ENCODE measurements around the gene SLC36A3.
"Not testable (repeated sequence)": the region's sequence is repeated elsewhere in the genome, so short reads cannot be mapped to it uniquely, and the experiment has no call there.

SLC36A3 gene

DNA sequence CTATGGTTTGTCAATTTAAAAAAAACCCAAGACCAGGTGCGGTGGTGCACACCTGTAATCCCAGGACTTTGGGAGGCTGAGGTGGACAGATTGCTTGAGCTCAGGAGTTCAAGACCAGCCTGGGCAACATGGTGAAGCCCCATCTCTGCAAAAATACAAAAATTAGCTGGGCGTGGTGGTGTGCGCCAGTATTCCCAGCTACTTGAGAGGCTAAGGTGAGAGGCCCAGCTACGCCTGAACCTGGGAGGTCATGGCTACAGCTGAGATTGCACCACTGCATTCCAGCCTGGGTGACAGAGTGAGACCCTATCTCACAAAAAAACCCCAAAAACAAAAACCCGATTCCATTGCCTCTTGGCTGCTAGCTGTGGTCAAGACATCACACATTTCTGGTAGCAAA is 48.6 kb downstream of the SLC36A3 start:
- H3K4me3 ChIP-seq (ENCODE audit: low read depth, low read length); H3K4ac ChIP-seq (ENCODE audit: low read depth, low read length); H4K12ac ChIP-seq (ENCODE audit: low read depth, low read length); H2BK5ac ChIP-seq (ENCODE audit: low read depth, low read length, poor library complexity); H2AK5ac ChIP-seq (ENCODE audit: low read length); H3K14ac ChIP-seq (ENCODE audit: low read length); H3K79me2 ChIP-seq (ENCODE audit: control insufficient read depth, insufficient read depth, low read length, poor library complexity); H4K91ac ChIP-seq (ENCODE audit: low read depth, low read length); H3K9me3 ChIP-seq (ENCODE audit: insufficient read depth, low read depth, low read length); DNase-seq; H3K18ac ChIP-seq (ENCODE audit: low read length); H3K23ac ChIP-seq (ENCODE audit: low read length); H3K9ac ChIP-seq (ENCODE audit: low read length); H3K27ac ChIP-seq (ENCODE audit: low read depth, low read length); H3K27me3 ChIP-seq (ENCODE audit: insufficient read depth, low read length); H2BK120ac ChIP-seq (ENCODE audit: insufficient read depth, low read length, poor library complexity); H2AFZ ChIP-seq (ENCODE audit: insufficient read depth, low read length, poor library complexity); H3K36me3 ChIP-seq (ENCODE audit: control insufficient read depth in 1 of 2, insufficient read depth in 2 of 2, low read length in 2 of 2); H3K4me2 ChIP-seq (ENCODE audit: low read length); H4K8ac ChIP-seq (ENCODE audit: low read depth, low read length): not testable (repeated sequence)
- Histone ChIP-seq H3K4me1 (ENCODE audit: control insufficient read depth in 1 of 2, insufficient read depth in 2 of 2, low read length in 2 of 2) (peaks cover 28% of the 10 kb centered on the region in 2 experiments), H2BK12ac (ENCODE audit: low read length) (peak overlapping the region; percentile 6), H3K79me1 (ENCODE audit: low read length) (peaks cover 29% of the 10 kb centered on the region)
- WGBS (ENCODE audit: extremely low coverage, insufficient coverage, insufficient read length), result no CpG with 5 or more reads among the region's 5 CpGs

DNA sequence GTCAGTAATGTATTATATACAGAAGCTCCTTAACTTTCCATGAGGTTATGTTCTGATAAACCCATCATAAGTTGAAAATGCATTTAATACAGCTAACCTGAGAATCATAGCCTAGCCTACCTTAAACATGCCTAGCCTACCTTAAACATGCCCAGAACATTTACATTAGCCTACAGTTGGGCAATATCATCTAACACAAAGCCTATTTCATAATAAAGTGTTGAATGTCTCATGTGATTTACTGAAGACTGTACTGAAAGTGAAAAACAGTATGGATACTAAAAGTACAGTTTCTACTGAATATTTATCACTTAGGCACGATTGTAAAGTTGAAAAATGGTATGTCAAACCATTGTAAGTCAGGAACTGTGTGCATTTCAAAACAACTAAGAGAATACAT is 49.0 kb downstream of the SLC36A3 start:
- Histone ChIP-seq H2AK5ac (ENCODE audit: low read length) (no peak overlapping the region), H3K4me3 (ENCODE audit: low read depth, low read length) (no peak overlapping the region), H3K9ac (ENCODE audit: low read length) (no peak overlapping the region), H3K36me3 (ENCODE audit: control insufficient read depth in 1 of 2, insufficient read depth in 2 of 2, low read length in 2 of 2) (no peaks in the 10 kb centered on the region), H2BK12ac (ENCODE audit: low read length) (no peak overlapping the region), H3K9me3 (ENCODE audit: insufficient read depth, low read depth, low read length) (no peaks in the 10 kb centered on the region), H3K4me2 (ENCODE audit: low read length) (no peak overlapping the region), H4K8ac (ENCODE audit: low read depth, low read length) (no peak overlapping the region), H3K18ac (ENCODE audit: low read length) (no peak overlapping the region), H3K4ac (ENCODE audit: low read depth, low read length) (no peak overlapping the region), H3K23ac (ENCODE audit: low read length) (no peak overlapping the region), H2BK120ac (ENCODE audit: insufficient read depth, low read length, poor library complexity) (no peak overlapping the region), H4K91ac (ENCODE audit: low read depth, low read length) (no peak overlapping the region), H3K79me1 (ENCODE audit: low read length) (peaks cover 26% of the 10 kb centered on the region), H3K14ac (ENCODE audit: low read length) (no peak overlapping the region), H3K4me1 (ENCODE audit: control insufficient read depth in 1 of 2, insufficient read depth in 2 of 2, low read length in 2 of 2) (peaks cover 23 to 24% of the 10 kb centered on the region in 2 experiments), H4K12ac (ENCODE audit: low read depth, low read length) (no peak overlapping the region), H3K79me2 (ENCODE audit: control insufficient read depth, insufficient read depth, low read length, poor library complexity) (peaks cover 3% of the 10 kb centered on the region), H2AFZ (ENCODE audit: insufficient read depth, low read length, poor library complexity) (no peak overlapping the region), H2BK5ac (ENCODE audit: low read depth, low read length, poor library complexity) (no peak overlapping the region), H3K27me3 (ENCODE audit: insufficient read depth, low read length) (no peaks in the 10 kb centered on the region), H3K27ac (ENCODE audit: low read depth, low read length) (no peak overlapping the region)
- no peak for DNase-seq
- WGBS (ENCODE audit: extremely low coverage, insufficient coverage, insufficient read length), result no CpG with 5 or more reads among the region's 1 CpG

DNA sequence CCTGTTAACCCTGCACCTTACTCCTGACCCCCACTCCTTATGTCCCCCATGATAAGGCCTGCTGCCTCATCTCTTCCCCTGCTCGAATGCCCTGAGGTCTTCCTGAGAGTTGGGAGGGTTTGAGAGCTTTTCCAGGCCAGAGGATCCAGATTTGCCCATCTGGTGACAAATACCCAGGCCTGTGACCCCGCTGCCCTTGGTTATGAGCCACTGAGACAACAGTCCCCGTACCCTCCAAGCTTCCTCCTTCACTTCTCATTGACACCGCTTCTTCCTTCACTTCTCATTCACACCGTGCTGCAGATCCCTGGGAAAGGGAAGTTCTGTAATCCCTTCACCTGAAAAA is 50.0 kb downstream of the SLC36A3 start:
- Histone ChIP-seq H3K79me1 (ENCODE audit: low read length) (peaks cover 21% of the 10 kb centered on the region), H3K18ac (ENCODE audit: low read length) (peak overlapping the region; percentile 86), H2AK5ac (ENCODE audit: low read length) (no peak overlapping the region), H3K14ac (ENCODE audit: low read length) (peak overlapping the region; percentile 66), H3K4me1 (ENCODE audit: control insufficient read depth in 1 of 2, insufficient read depth in 2 of 2, low read length in 2 of 2) (peaks cover 19 to 20% of the 10 kb centered on the region in 2 experiments), H3K9me3 (ENCODE audit: insufficient read depth, low read depth, low read length) (no peaks in the 10 kb centered on the region), H4K12ac (ENCODE audit: low read depth, low read length) (peak overlapping the region; percentile 45), H2BK120ac (ENCODE audit: insufficient read depth, low read length, poor library complexity) (peak overlapping the region; percentile 88), H2BK12ac (ENCODE audit: low read length) (peak overlapping the region; percentile 33), H3K23ac (ENCODE audit: low read length) (no peak overlapping the region), H3K4me3 (ENCODE audit: low read depth, low read length) (peak overlapping the region; percentile 78), H4K8ac (ENCODE audit: low read depth, low read length) (peak overlapping the region; percentile 67), H3K27ac (ENCODE audit: low read depth, low read length) (peak overlapping the region; percentile 69), H3K36me3 (ENCODE audit: control insufficient read depth in 1 of 2, insufficient read depth in 2 of 2, low read length in 2 of 2) (no peaks in the 10 kb centered on the region), H3K79me2 (ENCODE audit: control insufficient read depth, insufficient read depth, low read length, poor library complexity) (peaks cover 3% of the 10 kb centered on the region), H3K27me3 (ENCODE audit: insufficient read depth, low read length) (no peaks in the 10 kb centered on the region), H3K4me2 (ENCODE audit: low read length) (peak overlapping the region; percentile 95), H4K91ac (ENCODE audit: low read depth, low read length) (peak overlapping the region; percentile 82), H3K4ac (ENCODE audit: low read depth, low read length) (peak overlapping the region; percentile 59), H2BK5ac (ENCODE audit: low read depth, low read length, poor library complexity) (peak overlapping the region; percentile 58), H2AFZ (ENCODE audit: insufficient read depth, low read length, poor library complexity) (peak overlapping the region; percentile 82), H3K9ac (ENCODE audit: low read length) (peak overlapping the region; percentile 16)
- WGBS (ENCODE audit: extremely low coverage, insufficient coverage, insufficient read length), result no CpG with 5 or more reads among the region's 5 CpGs
- no peak for DNase-seq

DNA sequence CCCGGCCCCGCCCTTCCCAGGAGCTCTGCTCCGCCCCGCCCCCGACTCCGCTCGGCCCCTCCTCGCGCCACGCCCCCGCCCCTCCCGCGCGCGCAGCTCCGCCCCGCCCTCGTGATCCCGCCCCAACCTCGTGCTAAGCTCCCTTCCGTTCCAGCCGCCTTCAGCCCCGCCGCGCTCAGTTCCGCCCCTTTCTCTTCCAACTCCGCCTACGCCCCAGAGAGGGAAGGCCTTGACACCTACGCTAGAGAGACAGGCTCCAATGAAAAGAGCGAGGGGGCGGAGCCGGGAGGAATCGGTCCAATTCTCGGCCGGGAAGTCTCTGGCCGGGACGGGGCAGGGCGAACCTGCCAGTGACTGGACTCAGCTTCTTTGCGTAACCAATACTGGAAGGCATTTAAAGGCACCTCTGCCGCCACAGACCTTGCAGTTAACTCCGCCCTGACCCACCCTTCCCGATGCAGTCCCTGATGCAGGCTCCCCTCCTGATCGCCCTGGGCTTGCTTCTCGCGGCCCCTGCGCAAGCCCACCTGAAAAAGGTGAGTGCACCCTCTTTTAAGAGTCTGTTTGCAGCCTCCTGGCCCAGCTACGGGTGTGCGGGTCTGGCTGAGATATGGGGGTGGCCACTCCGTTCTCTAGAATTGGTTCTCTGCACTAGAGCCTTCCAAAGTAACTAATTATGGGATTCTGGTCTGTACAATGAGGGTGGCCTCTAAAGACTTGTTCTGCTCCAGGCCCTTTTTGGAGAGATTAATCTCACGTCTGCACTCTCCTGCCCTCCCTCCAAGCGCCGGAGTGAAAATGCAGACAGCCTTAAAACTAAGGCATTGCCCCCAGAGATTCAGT is 50.6 kb downstream of the SLC36A3 start, which contains the start of gene GM2A:
GM2A (plus strand) TSS at position 424 of the 843 bp plus-strand sequence; CDS start at position 456, 32 bp downstream.
- Histone ChIP-seq H3K4me1 (ENCODE audit: control insufficient read depth in 1 of 2, insufficient read depth in 2 of 2, low read length in 2 of 2) (peaks cover 13 to 14% of the 10 kb centered on the region in 2 experiments), H3K4ac (ENCODE audit: low read depth, low read length) (peak within 1 kb of the TSS; percentile 59), H2AFZ (ENCODE audit: insufficient read depth, low read length, poor library complexity) (peak within 1 kb of the TSS; percentile 82), H3K9ac (ENCODE audit: low read length) (peak within 1 kb of the TSS; percentile 49), H3K79me2 (ENCODE audit: control insufficient read depth, insufficient read depth, low read length, poor library complexity) (peaks cover 3% of the 10 kb centered on the region), H3K27ac (ENCODE audit: low read depth, low read length) (peak within 1 kb of the TSS; percentile 69), H2BK12ac (ENCODE audit: low read length) (peak within 1 kb of the TSS; percentile 33), H3K23ac (ENCODE audit: low read length) (no peak within 1 kb of the TSS), H3K27me3 (ENCODE audit: insufficient read depth, low read length) (no peaks in the 10 kb centered on the region), H3K18ac (ENCODE audit: low read length) (peak within 1 kb of the TSS; percentile 86), H2BK120ac (ENCODE audit: insufficient read depth, low read length, poor library complexity) (peak within 1 kb of the TSS; percentile 88), H4K8ac (ENCODE audit: low read depth, low read length) (peak within 1 kb of the TSS; percentile 67), H2BK5ac (ENCODE audit: low read depth, low read length, poor library complexity) (peak within 1 kb of the TSS; percentile 58), H3K36me3 (ENCODE audit: control insufficient read depth in 1 of 2, insufficient read depth in 2 of 2, low read length in 2 of 2) (no peaks in the 10 kb centered on the region), H3K9me3 (ENCODE audit: insufficient read depth, low read depth, low read length) (no peaks in the 10 kb centered on the region), H2AK5ac (ENCODE audit: low read length) (no peak within 1 kb of the TSS), H3K79me1 (ENCODE audit: low read length) (peaks cover 16% of the 10 kb centered on the region), H4K12ac (ENCODE audit: low read depth, low read length) (peak within 1 kb of the TSS; percentile 45), H3K4me3 (ENCODE audit: low read depth, low read length) (peak within 1 kb of the TSS; percentile 78), H3K4me2 (ENCODE audit: low read length) (peak within 1 kb of the TSS; percentile 95), H3K14ac (ENCODE audit: low read length) (peak within 1 kb of the TSS; percentile 66), H4K91ac (ENCODE audit: low read depth, low read length) (peak within 1 kb of the TSS; percentile 82)
- peak; percentile 100 for DNase-seq
- no CpG with 5 or more reads among the region's 52 CpGs for WGBS (ENCODE audit: extremely low coverage, insufficient coverage, insufficient read length)
